ENCODE measurements around the gene G6PC1. TPM values are rescaled to one million over a fixed set of nuclear protein-coding genes. Genes with fewer than 3 reads are reported as not detected.

The G6PC1 gene
- total and polyA plus RNA-seq, 2 of the 13 experiments (the other 11 are each of a cell fraction or from before 2014, with no cell fraction given), result 1.7 to 37.9 TPM

- TF ChIP-seq ZFP62 (CRISPR knock-in tag; IDR thresholded peaks at IDR 0.05), result no peak
- no peak for TF ChIP-seq ZBTB3 (CRISPR knock-in tag; IDR thresholded peaks at IDR 0.05; ENCODE audit: borderline replicate concordance, low read depth)
- TF ChIP-seq ZNF501 (CRISPR knock-in tag; IDR thresholded peaks at IDR 0.05), result peak; percentile 63
- TF ChIP-seq IKZF4 (CRISPR knock-in tag; IDR thresholded peaks at IDR 0.05; ENCODE audit: borderline replicate concordance, low read depth, not compliant biosample characterization), result no peak
- peak; percentile 74 for TF ChIP-seq BCL6 (CRISPR knock-in tag; IDR thresholded peaks at IDR 0.05)
- TF ChIP-seq ZNF205 (CRISPR knock-in tag; IDR thresholded peaks at IDR 0.05), result no peak; the same call in 1 of the 2 replicates
- peak; percentile 41 for TF ChIP-seq ZEB1 (IDR thresholded peaks at IDR 0.05; ENCODE audit: insufficient replicate concordance, low read depth)
- TF ChIP-seq ZNF639 (CRISPR knock-in tag; conservative IDR thresholded peaks at IDR 0.05), result no peak
- no peak; the same call in 1 of the 2 replicates for TF ChIP-seq ZMAT3 (CRISPR knock-in tag; conservative IDR thresholded peaks at IDR 0.05)
- TF ChIP-seq TFDP1 (CRISPR knock-in tag; IDR thresholded peaks at IDR 0.05; ENCODE audit: borderline replicate concordance), result no peak
- 0 out of 2 replicates have a peak, but pooled peaks have one; percentile 76 for TF ChIP-seq ZNF335 (CRISPR knock-in tag; IDR thresholded peaks at IDR 0.05)
- TF ChIP-seq ZBTB10 (CRISPR knock-in tag; IDR thresholded peaks at IDR 0.05; ENCODE audit: borderline replicate concordance), result no peak
- peak; percentile 50; the same call in 1 of the 2 replicates for TF ChIP-seq NCOA1 (CRISPR knock-in tag; IDR thresholded peaks at IDR 0.05)
- no peak for TF ChIP-seq ZNF780A (CRISPR knock-in tag; IDR thresholded peaks at IDR 0.05)
- TF ChIP-seq ZNF850 (CRISPR knock-in tag; conservative IDR thresholded peaks at IDR 0.05), result no peak
- peak; percentile 71 for TF ChIP-seq CEBPB (IDR thresholded peaks at IDR 0.05; ENCODE audit: borderline replicate concordance, low read depth, low read length)
- TF ChIP-seq IRF2 (CRISPR knock-in tag; IDR thresholded peaks at IDR 0.05), result peak; percentile 70
- TF ChIP-seq FOXM1 (CRISPR knock-in tag; IDR thresholded peaks at IDR 0.05), result no peak
- 0 out of 2 replicates have a peak, but pooled peaks have one; percentile 62 for TF ChIP-seq RARG (CRISPR knock-in tag; IDR thresholded peaks at IDR 0.05; ENCODE audit: low read depth)
- peak; percentile 39; the same call in 1 of the 2 replicates for TF ChIP-seq PBX2 (CRISPR knock-in tag; IDR thresholded peaks at IDR 0.05)
- TF ChIP-seq POLR2AphosphoS5 (IDR thresholded peaks at IDR 0.05; ENCODE audit: low read depth, low read length), result peak; percentile 97
- no peak for TF ChIP-seq ZSCAN29 (CRISPR knock-in tag; conservative IDR thresholded peaks at IDR 0.05)
- peak; percentile 74; the same call in 1 of the 2 replicates for TF ChIP-seq ZBTB20 (CRISPR knock-in tag; IDR thresholded peaks at IDR 0.05; ENCODE audit: borderline replicate concordance, low read depth)
- TF ChIP-seq ZFP36L1 (CRISPR knock-in tag; IDR thresholded peaks at IDR 0.05), result no peak
- peak; percentile 98 for TF ChIP-seq MIXL1 (CRISPR knock-in tag; IDR thresholded peaks at IDR 0.05)
Observed at GRCh38 chr17:42900460-42901331, at the start of gene G6PC1 (continued).

Measured in HepG2 (cell line).